OCI-LY1 (cell line): Measurements from ENCODE around the gene COMMD1.

Experiments used
- EZH2 ChIP-seq: fragments of 200-600 bp; sonication (generic), shearing (Covaris generic); IDR thresholded peaks from 2 replicates; pipeline ENCODE4 v1.8.0; 2017; ENCODE audit warnings: borderline replicate concordance, mixed run types, mild to moderate bottlenecking, antibody characterized with exemption, low read length, moderate library complexity, mixed read lengths
- TF ChIP-seq, protein P1 (sequence below): fragments of 200-600 bp; sonication (generic), shearing (Covaris generic); IDR thresholded peaks from 2 replicates; pipeline ENCODE4 v1.5.1; 2017; ENCODE audit warnings: mild to moderate bottlenecking, antibody characterized with exemption, low read length, moderate library complexity, mixed read lengths

DNA sequence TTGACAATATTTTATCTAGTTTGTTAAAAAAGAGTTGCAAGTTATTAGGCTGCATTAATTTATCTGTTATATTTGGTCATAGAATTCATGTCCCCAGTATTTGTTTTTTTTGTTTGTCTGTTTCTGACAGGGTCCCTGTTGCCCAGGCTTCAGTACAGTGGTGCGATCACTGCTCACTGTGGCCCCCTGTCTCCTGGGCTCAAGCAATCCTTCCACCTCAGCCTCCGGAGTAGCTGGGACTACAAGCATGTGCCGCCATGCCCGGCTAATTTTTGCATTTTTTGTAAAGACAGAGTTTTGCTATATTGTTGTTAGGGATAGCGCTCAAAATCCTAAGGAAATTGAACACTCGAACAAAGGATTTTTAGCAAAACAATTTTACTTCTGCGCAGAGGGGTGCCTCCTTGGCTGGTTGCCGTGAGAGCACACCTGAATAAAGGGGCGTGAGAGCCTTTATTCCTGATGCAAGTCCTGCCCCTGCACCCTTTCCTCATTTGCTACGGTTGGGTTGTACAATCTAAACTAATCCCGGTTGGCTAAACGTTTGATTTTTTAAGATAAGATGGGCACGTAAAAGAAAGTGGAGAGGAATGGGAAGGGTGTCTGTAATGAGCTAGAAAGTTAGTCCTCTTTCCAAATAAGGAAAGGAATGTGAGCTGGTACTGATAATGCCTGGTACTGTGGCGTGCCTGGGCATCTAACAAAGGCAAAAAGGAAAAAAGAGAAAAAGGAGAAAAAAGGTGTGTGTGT, 65.5 kb downstream of the COMMD1 start:
- TF ChIP-seq, protein P1, sequence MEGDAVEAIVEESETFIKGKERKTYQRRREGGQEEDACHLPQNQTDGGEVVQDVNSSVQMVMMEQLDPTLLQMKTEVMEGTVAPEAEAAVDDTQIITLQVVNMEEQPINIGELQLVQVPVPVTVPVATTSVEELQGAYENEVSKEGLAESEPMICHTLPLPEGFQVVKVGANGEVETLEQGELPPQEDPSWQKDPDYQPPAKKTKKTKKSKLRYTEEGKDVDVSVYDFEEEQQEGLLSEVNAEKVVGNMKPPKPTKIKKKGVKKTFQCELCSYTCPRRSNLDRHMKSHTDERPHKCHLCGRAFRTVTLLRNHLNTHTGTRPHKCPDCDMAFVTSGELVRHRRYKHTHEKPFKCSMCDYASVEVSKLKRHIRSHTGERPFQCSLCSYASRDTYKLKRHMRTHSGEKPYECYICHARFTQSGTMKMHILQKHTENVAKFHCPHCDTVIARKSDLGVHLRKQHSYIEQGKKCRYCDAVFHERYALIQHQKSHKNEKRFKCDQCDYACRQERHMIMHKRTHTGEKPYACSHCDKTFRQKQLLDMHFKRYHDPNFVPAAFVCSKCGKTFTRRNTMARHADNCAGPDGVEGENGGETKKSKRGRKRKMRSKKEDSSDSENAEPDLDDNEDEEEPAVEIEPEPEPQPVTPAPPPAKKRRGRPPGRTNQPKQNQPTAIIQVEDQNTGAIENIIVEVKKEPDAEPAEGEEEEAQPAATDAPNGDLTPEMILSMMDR, result no peak; the same call in 1 of the 2 replicates
- no peak for TF ChIP-seq EZH2
